ENCODE data around the gene CDH23.

DNA sequence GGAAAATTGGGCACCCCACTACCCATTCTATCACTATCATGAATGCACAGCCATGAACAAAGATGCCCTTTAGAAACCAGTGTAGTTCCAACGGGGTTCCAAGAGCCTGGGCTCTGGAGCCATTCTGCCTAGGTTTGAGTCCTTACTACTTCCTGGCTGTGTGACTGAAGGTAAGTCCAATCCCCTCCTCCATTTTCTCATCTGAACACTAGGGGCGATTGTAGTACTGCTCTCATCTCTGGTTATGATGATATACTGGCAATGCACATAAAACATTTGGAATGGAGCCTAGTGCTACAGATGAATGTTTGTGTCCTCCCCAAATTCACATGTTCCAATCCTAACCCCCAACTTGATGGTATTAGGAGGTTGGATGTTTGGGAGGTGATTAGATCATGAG lies 28.1 kb upstream of the CDH23 start:
- TF ChIP-seq, protein P1, sequence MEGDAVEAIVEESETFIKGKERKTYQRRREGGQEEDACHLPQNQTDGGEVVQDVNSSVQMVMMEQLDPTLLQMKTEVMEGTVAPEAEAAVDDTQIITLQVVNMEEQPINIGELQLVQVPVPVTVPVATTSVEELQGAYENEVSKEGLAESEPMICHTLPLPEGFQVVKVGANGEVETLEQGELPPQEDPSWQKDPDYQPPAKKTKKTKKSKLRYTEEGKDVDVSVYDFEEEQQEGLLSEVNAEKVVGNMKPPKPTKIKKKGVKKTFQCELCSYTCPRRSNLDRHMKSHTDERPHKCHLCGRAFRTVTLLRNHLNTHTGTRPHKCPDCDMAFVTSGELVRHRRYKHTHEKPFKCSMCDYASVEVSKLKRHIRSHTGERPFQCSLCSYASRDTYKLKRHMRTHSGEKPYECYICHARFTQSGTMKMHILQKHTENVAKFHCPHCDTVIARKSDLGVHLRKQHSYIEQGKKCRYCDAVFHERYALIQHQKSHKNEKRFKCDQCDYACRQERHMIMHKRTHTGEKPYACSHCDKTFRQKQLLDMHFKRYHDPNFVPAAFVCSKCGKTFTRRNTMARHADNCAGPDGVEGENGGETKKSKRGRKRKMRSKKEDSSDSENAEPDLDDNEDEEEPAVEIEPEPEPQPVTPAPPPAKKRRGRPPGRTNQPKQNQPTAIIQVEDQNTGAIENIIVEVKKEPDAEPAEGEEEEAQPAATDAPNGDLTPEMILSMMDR (IDR thresholded peaks at IDR 0.05): no peak
- no peak for TF ChIP-seq POLR2A (IDR thresholded peaks at IDR 0.05)
